GM23248 (cell line): ENCODE data around the gene ATP6V1G3.

Source experiments
- EZH2 ChIP-seq: fragments of 200-600 bp; sonication (generic); IDR thresholded peaks from 2 replicates; pipeline ENCODE4 v1.6.1; 2018; ENCODE audit warnings: antibody characterized with exemption, mild to moderate bottlenecking; ENCODE audit not compliant: insufficient read depth, poor library complexity, severe bottlenecking
- EZH2phosphoT487 ChIP-seq: fragments of 200-600 bp; sonication (generic); IDR thresholded peaks from 2 replicates; pipeline ENCODE4 v1.6.1; 2018; ENCODE audit warnings: antibody characterized with exemption, moderate library complexity, mild to moderate bottlenecking, low read depth; ENCODE audit not compliant: insufficient read depth

DNA sequence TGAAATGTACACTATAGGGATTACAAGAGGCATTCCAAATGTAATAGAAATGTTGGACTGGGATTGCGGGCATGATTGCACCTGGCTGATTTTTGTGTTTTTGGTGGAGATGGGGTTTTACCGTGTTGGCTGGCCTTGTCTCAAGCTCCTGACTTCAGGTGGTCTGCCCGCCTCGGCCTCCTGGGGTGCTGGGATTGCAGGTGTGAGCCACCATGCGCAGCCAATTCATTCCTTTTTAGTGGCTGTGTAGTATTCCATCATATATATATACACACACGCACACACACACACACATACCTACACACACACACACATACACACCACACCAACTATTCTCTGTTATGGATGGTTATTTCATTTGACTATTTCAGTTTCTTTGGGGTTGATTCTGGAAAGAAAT is 4.7 kb upstream of the ATP6V1G3 start:
- TF ChIP-seq EZH2 (no peak), EZH2phosphoT487 (no peak)
